A549 (cell line): Measurements from ENCODE around the gene XYLT1. TPM values are rescaled to one million over a fixed set of nuclear protein-coding genes. Genes with fewer than 3 reads are reported as not detected.

Experiments
- ATAC-seq, 2 experiments: fragments of 200-7000 bp in 1 of 2; fragments of >200 bp in 1 of 2; cut with Nextera tagmentation in 1 of 2; cut with Tn5 transposase in 1 of 2; 3 replicates each; pipeline versions ENCODE4 v1.8.0 to v1.9.1; 2018 to 2020; ENCODE audit warnings: mild to moderate bottlenecking in 1 of 2, moderate library complexity in 1 of 2
- CTCF ChIA-PET: fragments of 300-600 bp; sonication (Branson Sonifier 250); formaldehyde crosslinking; extraction: SDS; loops from one replicate; lab custom pipeline; 2021; ENCODE audit warnings: antibody characterized with exemption, inconsistent platforms; lab: Yijun Ruan, JAX
- POLR2A ChIA-PET: fragments of 350-600 bp; formaldehyde crosslinking; extraction: SDS; loops from one replicate; lab custom pipeline; 2021; ENCODE audit warnings: antibody characterized with exemption, inconsistent platforms; lab: Yijun Ruan, JAX
- DNase-seq, 2 experiments: peaks; one replicate each; pipeline versions ENCODE4 v3.0.0 to v3.0.0-alpha.2; 2011 to 2016; ENCODE audit warnings: low read depth in 1 of 2, low spot score in 1 of 2
- FAIRE-seq: peaks from 2 replicates; lab custom pipeline; 2011; peaks lifted over from hg19 to GRCh38; lab: Jason Lieb, UNC
- H3K27ac ChIP-seq, 2 experiments: fragments of >200 bp; sonication (Bioruptor Twin); formaldehyde crosslinking; 3 replicates each; pipeline ENCODE4 v1.5.1; 2016 to 2017
- H3K4me1 ChIP-seq: fragments of >200 bp; sonication (Bioruptor Twin); formaldehyde crosslinking; 3 replicates; pipeline ENCODE4 v1.6.1; 2016
- H3K4me2 ChIP-seq: fragments of >200 bp; sonication (Bioruptor Twin); formaldehyde crosslinking; 3 replicates; pipeline ENCODE4 v1.6.1; 2016
- H3K4me3 ChIP-seq: fragments of >200 bp; sonication (Bioruptor Twin); formaldehyde crosslinking; 3 replicates; pipeline ENCODE4 v1.5.1; 2016
- H3K9me3 ChIP-seq: fragments of >200 bp; sonication (Bioruptor Twin); formaldehyde crosslinking; 3 replicates; pipeline ENCODE4 v1.6.1; 2016
- BCL3 ChIP-seq: fragments of >200 bp; sonication (Bioruptor Twin); formaldehyde crosslinking; IDR thresholded peaks from 3 replicates; pipeline ENCODE4 v1.6.1; 2016
- CBX8 ChIP-seq: fragments of 200-600 bp; sonication (generic); IDR thresholded peaks from 2 replicates; pipeline ENCODE4 v1.6.1; 2016
- CHD2 ChIP-seq: fragments of 150-350 bp; IDR thresholded peaks from 2 replicates; pipeline ENCODE4 v1.6.1; 2014; ENCODE audit warnings: low read length; ENCODE audit not compliant: partially characterized antibody
- CHD4 ChIP-seq: fragments of 200-600 bp; sonication (generic); IDR thresholded peaks from 2 replicates; pipeline ENCODE4 v1.6.1; 2016; ENCODE audit warnings: antibody characterized with exemption, mild to moderate bottlenecking, borderline replicate concordance
- CTCF ChIP-seq: fragments of >200 bp; sonication (Bioruptor Twin); formaldehyde crosslinking; IDR thresholded peaks from 3 replicates; pipeline ENCODE4 v1.5.1; 2016
- E2F6 ChIP-seq: IDR thresholded peaks from 2 replicates; pipeline ENCODE4 v1.6.1; 2012; ENCODE audit warnings: low read depth, borderline replicate concordance
- EHF ChIP-seq: fragments of 250-450 bp; sonication (Bioruptor Pico); IDR thresholded peaks from 2 replicates; pipeline ENCODE4 v1.5.0; 2020; ENCODE audit warnings: mild to moderate bottlenecking
- FOXS1 ChIP-seq: fragments of 250-450 bp; sonication (Bioruptor Pico); IDR thresholded peaks from 2 replicates; pipeline ENCODE4 v1.5.0; 2020; ENCODE audit warnings: mild to moderate bottlenecking, moderate library complexity
- GATA3 ChIP-seq: IDR thresholded peaks from 2 replicates; pipeline ENCODE4 v1.6.1; 2012; ENCODE audit warnings: borderline replicate concordance
- HEYL ChIP-seq: fragments of 250-450 bp; sonication (Bioruptor Pico); IDR thresholded peaks from 2 replicates; pipeline ENCODE4 v1.8.0; 2021; ENCODE audit warnings: mild to moderate bottlenecking, moderate library complexity
- KDM5A ChIP-seq: fragments of 200-600 bp; sonication (generic); IDR thresholded peaks from 2 replicates; pipeline ENCODE4 v1.6.1; 2016; ENCODE audit warnings: antibody characterized with exemption, mild to moderate bottlenecking
- MAFK ChIP-seq: fragments of 450-650 bp; IDR thresholded peaks from 2 replicates; pipeline ENCODE4 v1.6.1; 2014; ENCODE audit not compliant: partially characterized antibody
- MYC ChIP-seq: IDR thresholded peaks from 2 replicates; pipeline ENCODE4 v1.6.1; 2012; ENCODE audit warnings: mild to moderate bottlenecking, inconsistent platforms, low read length, improper control_type of control experiment, borderline replicate concordance
- NFE2L2 ChIP-seq: fragments of 150-350 bp; conservative IDR thresholded peaks from 2 replicates; pipeline ENCODE4 v1.6.1; 2014; ENCODE audit warnings: low read length
- NPAS2 ChIP-seq: fragments of 250-450 bp; sonication (Bioruptor Pico); IDR thresholded peaks from 2 replicates; pipeline ENCODE4 v1.8.0; 2022; ENCODE audit warnings: mild to moderate bottlenecking, moderate library complexity, borderline replicate concordance
- PBX3 ChIP-seq: IDR thresholded peaks from 2 replicates; pipeline ENCODE4 v1.6.1; 2012
- PHF8 ChIP-seq: fragments of 200-600 bp; sonication (generic); IDR thresholded peaks from 2 replicates; pipeline ENCODE4 v1.6.1; 2016; ENCODE audit warnings: low read depth, mild to moderate bottlenecking, antibody characterized with exemption, moderate library complexity, borderline replicate concordance
- POLR2A ChIP-seq: IDR thresholded peaks from 2 replicates; pipeline ENCODE4 v1.6.1; 2012; ENCODE audit warnings: mild to moderate bottlenecking, low read length
- RFX5 ChIP-seq: fragments of 450-650 bp; IDR thresholded peaks from 2 replicates; pipeline ENCODE4 v1.7.1; 2014; ENCODE audit warnings: antibody characterized with exemption, mild to moderate bottlenecking, moderate library complexity
- RNF2 ChIP-seq: fragments of 200-600 bp; sonication (generic); IDR thresholded peaks from 2 replicates; pipeline ENCODE4 v1.6.1; 2016; ENCODE audit warnings: low read depth, mild to moderate bottlenecking, antibody characterized with exemption, moderate library complexity, borderline replicate concordance
- USF2 ChIP-seq: fragments of 450-650 bp; IDR thresholded peaks from 2 replicates; pipeline ENCODE4 v1.6.1; 2014; ENCODE audit warnings: antibody characterized with exemption
- WGBS: methylation state at CpG from one replicate; pipeline ENCODE4 v1.1.6; 2017; ENCODE audit errors: missing lambda C conversion rate; 5-methylcytosine and 5-hydroxymethylcytosine counted together
- polyA plus RNA-seq, 4 experiments: library from polyadenylated mRNA; depleted of rRNA in 3 of 4; stranded (reverse); fragments of >200 nt; fragmentation: RNase III in 1 of 4; extraction: RNeasy Plus Mini Kit Qiagen cat#74134 plus additional on column Dnase treatment in 1 of 4; gene quantifications; 2 replicates in 3 of 4; 3 replicates in 1 of 4; pipeline ENCODE4 v1.2.3, GENCODE V29; 2011 to 2017

Gene XYLT1
- polyA plus RNA-seq, 2 of the 4 experiments (the other 2 are of a cell fraction), result 0.78 to 0.88 TPM

- ChIA-PET POLR2A (no interaction called here), CTCF (interaction anchor here (0.6 kb wide), 1 partner anchor 464 kb away, joined by 3 read pairs; no protein-coding TSS in a partner anchor)
- DNase-seq, result no peak
- Histone ChIP-seq H3K27ac (no peak overlapping the region), H3K4me3 (no peak overlapping the region), H3K4me1 (peaks cover 12% of the 10 kb centered on the region; the same call in 2 of the 3 replicates), H3K9me3 (0 out of 3 replicates have a peak, but pooled peaks cover 3% of the 10 kb centered on the region), H3K4me2 (no peak overlapping the region)
- no peak for TF ChIP-seq CTCF
- WGBS, result 36% methylated on average over 13 of the region's 13 CpGs
- FAIRE-seq, result no peak
- ATAC-seq, result no peak
Observed at GRCh38 chr16:17474572-17474971, 3.8 kb upstream of the XYLT1 start.

- POLR2A ChIA-PET, result no interaction called here
- 21% methylated on average over 4 of the region's 4 CpGs for WGBS
- no peak for TF ChIP-seq POLR2A
- TF ChIP-seq EHF (CRISPR knock-in tag), result no peak
- no peak for TF ChIP-seq MAFK
- no peak for TF ChIP-seq CHD2
- no peak for TF ChIP-seq BCL3
- TF ChIP-seq PBX3, result no peak
- TF ChIP-seq CHD4, result no peak
- TF ChIP-seq, all 56 proteins: peak for 0
- no peak overlapping the region for H3K27ac ChIP-seq
- H3K4me2 ChIP-seq, result no peak overlapping the region
- DNase-seq (no peak), FAIRE-seq (no peak), ATAC-seq (no peak)
- 0 out of 3 replicates have a peak, but pooled peaks cover 3% of the 10 kb centered on the region for H3K9me3 ChIP-seq
- CTCF ChIA-PET, result no interaction called here
- peaks cover 12% of the 10 kb centered on the region; the same call in 2 of the 3 replicates for H3K4me1 ChIP-seq
- H3K4me3 ChIP-seq, result no peak overlapping the region
Observed at GRCh38 chr16:17474037-17474436, 3.3 kb upstream of the XYLT1 start.

- CTCF ChIA-PET, result no interaction called here
- H3K27ac ChIP-seq, result no peak overlapping the region
- no peak for TF ChIP-seq NFE2L2
- no peak for TF ChIP-seq RNF2
- TF ChIP-seq MYC, result no peak
- TF ChIP-seq PHF8, result no peak
- H3K4me3 ChIP-seq, result no peak overlapping the region
- no peaks in the 10 kb centered on the region for H3K9me3 ChIP-seq
- peaks cover 12% of the 10 kb centered on the region; the same call in 2 of the 3 replicates for H3K4me1 ChIP-seq
- DNase-seq, result no peak
- 67% methylated on average over 15 of the region's 15 CpGs for WGBS
- H3K4me2 ChIP-seq, result no peak overlapping the region
- no peak for ATAC-seq
- POLR2A ChIA-PET, result no interaction called here
- no peak for FAIRE-seq
Observed at GRCh38 chr16:17471719-17472461, 1.1 kb upstream of the XYLT1 start.

- peaks cover 12% of the 10 kb centered on the region; the same call in 2 of the 3 replicates for H3K4me1 ChIP-seq
- DNase-seq, result peak in 1 of 2 experiments; percentile 12
- ATAC-seq, result peak in 1 of 2 experiments; percentile 45; a peak in 1 of 6 replicates
- CTCF ChIA-PET, result no interaction called here
- POLR2A ChIA-PET, result no interaction called here
- no CpG with 5 or more reads among the region's 95 CpGs for WGBS
- H3K4me3 ChIP-seq, result peak overlapping the region; percentile 62
- no peak for FAIRE-seq
- TF ChIP-seq FOXS1 (CRISPR knock-in tag) (no peak), NPAS2 (CRISPR knock-in tag) (no peak), KDM5A (no peak), GATA3 (no peak), HEYL (no peak), RFX5 (no peak), PBX3 (no peak), MYC (no peak), MAFK (no peak), E2F6 (no peak), CHD2 (no peak), CBX8 (no peak), USF2 (no peak), CHD4 (no peak)
- TF ChIP-seq, all 56 proteins: peak for 0
- Histone ChIP-seq H3K4me2 (peak overlapping the region; percentile 83), H3K27ac (peak overlapping the region; percentile 42 to 85; a peak in 5 of 6 replicates), H3K9me3 (no peaks in the 10 kb centered on the region)
Observed at GRCh38 chr16:17470182-17470907, 415 bp downstream of the XYLT1 start.
